ENCODE data around the gene ABCD3.

The ABCD3 gene

DNA sequence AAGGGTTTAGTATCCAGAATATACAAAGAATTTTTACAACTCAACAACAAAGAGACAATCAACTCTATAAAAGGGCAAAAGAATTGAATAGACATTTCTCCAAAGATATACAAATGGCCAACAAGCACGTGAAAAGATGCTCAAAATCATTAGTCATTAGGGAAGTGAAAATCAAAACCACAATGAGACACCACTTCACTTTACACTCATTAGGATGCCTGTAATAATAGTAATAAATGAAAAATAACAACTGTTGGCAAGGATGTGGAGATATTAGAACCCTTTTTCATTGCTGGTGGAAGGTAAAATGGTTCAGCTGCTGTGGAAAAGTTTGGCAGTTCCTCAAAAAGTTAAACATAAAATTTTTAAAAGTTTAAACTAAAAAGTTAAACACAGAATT is 7.0 kb upstream of the ABCD3 start:
- no peak overlapping the region for H3K4me3 ChIP-seq (ENCODE audit: control insufficient read depth, low read depth, low read length)
- DNase-seq (ENCODE audit: low read depth): no peak
- TF ChIP-seq, protein P1, sequence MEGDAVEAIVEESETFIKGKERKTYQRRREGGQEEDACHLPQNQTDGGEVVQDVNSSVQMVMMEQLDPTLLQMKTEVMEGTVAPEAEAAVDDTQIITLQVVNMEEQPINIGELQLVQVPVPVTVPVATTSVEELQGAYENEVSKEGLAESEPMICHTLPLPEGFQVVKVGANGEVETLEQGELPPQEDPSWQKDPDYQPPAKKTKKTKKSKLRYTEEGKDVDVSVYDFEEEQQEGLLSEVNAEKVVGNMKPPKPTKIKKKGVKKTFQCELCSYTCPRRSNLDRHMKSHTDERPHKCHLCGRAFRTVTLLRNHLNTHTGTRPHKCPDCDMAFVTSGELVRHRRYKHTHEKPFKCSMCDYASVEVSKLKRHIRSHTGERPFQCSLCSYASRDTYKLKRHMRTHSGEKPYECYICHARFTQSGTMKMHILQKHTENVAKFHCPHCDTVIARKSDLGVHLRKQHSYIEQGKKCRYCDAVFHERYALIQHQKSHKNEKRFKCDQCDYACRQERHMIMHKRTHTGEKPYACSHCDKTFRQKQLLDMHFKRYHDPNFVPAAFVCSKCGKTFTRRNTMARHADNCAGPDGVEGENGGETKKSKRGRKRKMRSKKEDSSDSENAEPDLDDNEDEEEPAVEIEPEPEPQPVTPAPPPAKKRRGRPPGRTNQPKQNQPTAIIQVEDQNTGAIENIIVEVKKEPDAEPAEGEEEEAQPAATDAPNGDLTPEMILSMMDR (IDR thresholded peaks at IDR 0.05; ENCODE audit: control insufficient read depth, insufficient read depth, low read depth, low read length, missing control alignments): no peak

DNA sequence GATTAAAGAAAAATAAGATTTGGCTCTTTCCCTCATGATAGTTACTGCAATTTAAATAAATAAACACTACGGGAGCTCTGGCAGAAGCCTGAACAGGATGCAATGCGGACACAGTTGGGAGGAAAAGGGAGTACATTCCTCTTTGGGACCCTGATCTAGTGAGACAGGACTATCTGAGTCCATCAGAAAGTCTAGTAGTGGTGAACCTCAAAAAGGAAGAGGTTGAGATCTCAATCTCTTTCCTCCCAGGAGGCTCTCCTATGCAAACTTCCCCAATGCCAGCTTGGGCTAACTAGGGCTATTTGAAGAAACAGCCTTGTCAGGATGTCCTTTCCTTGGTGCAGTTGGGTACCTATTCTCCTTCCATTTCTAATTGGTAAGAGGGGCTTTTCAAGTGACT is 4.9 kb upstream of the ABCD3 start:
- DNase-seq (ENCODE audit: low read depth): no peak
- H3K4me3 ChIP-seq (ENCODE audit: control insufficient read depth, low read depth, low read length): no peak overlapping the region
- TF ChIP-seq, protein P1 (IDR thresholded peaks at IDR 0.05; ENCODE audit: control insufficient read depth, insufficient read depth, low read depth, low read length, missing control alignments): no peak

DNA sequence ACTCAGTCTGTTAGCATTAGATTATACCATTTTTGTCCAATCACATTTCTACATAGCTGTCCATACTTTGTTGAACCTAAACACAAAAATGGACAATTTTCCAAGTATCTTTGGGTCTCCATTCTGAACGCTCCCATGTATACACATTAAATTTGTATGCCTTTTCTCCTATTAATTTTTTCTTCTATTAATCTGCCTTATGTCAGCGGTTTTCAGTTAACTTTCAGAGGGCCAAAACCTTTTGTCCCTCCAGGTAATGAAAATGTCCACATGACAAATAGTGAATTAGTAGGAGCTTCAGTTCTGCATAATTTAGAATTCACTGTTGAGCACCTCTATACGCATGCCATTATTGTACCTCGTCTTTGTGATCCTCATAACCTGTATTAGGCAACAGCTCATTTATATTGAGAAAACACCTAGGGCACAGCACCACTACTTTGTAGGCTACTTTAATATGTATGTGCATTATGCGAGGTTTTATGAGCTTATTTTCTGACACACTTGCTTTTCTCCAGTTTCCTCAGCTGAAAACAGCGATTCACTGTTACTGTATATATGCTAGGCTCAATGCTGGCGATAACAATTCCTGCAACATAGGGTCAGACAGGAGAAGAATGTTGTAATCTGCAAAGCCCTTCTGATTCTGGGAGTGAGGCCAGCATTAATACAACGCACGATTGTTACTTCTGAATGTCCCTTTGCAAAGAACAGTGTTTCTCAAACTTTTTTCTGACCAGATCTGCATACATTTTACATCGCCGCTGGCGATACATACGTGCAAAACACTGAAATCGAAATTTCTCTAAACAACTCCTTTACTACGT is 1.1 kb upstream of the ABCD3 start:
- DNase-seq (ENCODE audit: low read depth): no peak

DNA sequence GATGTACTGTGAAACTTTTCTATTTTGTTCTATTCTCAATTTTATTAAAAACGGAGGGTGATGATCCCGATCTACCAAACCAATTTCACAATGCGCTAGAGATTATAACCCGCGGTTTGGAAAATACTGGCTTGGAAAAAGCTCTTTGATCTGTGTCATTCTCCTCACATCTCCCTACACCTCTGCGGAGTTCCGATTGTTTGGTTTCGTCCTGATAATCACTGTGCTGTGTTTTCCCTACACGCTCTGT is 536 bp upstream of the ABCD3 start:
- TF ChIP-seq, protein P1 (IDR thresholded peaks at IDR 0.05; ENCODE audit: control insufficient read depth, insufficient read depth, low read depth, low read length, missing control alignments): no peak
- peak overlapping the region; percentile 49 for H3K4me3 ChIP-seq (ENCODE audit: control insufficient read depth, low read depth, low read length)
- no peak for DNase-seq (ENCODE audit: low read depth)

More for the DNA sequence above, 1.1 kb upstream of the ABCD3 start:
- peak overlapping the region; percentile 49 for H3K4me3 ChIP-seq (ENCODE audit: control insufficient read depth, low read depth, low read length)
- TF ChIP-seq, protein P1 (IDR thresholded peaks at IDR 0.05; ENCODE audit: control insufficient read depth, insufficient read depth, low read depth, low read length, missing control alignments): no peak

DNA sequence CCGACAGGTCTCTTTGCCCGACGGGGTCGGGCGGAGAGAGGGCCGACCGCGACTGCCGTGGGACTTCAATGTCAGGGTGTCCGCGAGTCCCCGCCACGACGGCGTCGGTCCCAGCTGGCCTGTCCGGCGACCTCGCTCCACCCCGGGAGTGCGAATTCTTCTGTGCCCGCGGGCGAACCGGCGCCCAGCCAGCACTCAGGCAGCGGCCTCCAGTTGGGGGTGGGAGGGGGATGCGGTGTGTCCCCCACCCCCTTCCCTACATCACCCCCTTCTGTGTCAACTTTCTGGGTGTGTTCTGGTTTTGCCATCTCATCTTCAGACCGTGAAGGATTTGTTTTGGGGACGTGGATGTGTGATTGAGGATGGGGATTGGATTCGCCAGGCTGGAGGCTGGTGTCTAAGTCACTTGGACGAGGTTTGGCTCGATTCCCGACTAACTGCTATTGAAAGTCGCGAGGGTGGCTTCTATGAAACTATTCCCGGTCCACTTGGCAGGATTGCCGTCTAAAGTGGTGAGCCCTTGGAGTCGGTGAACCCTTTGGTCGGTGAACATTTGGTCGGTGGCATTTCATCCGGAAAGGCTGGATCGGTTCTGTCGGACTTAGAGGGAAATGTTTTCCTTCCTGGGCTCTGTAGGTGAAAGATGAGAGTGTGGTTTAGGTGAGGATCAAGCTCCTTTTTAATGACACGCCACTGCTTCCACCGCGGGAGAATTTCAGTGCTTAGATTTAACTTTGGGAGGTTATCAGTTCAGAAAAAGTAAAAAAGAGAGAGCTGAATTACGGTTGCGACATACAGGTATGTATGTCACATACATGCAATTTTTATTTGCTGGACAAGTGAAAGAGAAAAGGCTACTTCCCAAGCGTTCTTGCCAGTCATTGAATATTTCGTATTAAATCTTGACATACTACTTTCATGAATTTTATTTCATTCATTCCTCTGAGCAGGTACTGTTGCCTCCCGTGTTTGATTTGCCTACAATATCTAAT is 771 bp downstream of the ABCD3 start:
- DNase-seq (ENCODE audit: low read depth): no peak
- H3K4me3 ChIP-seq (ENCODE audit: control insufficient read depth, low read depth, low read length): peak overlapping the region; percentile 90
- TF ChIP-seq, protein P1 (IDR thresholded peaks at IDR 0.05; ENCODE audit: control insufficient read depth, insufficient read depth, low read depth, low read length, missing control alignments): no peak

DNA sequence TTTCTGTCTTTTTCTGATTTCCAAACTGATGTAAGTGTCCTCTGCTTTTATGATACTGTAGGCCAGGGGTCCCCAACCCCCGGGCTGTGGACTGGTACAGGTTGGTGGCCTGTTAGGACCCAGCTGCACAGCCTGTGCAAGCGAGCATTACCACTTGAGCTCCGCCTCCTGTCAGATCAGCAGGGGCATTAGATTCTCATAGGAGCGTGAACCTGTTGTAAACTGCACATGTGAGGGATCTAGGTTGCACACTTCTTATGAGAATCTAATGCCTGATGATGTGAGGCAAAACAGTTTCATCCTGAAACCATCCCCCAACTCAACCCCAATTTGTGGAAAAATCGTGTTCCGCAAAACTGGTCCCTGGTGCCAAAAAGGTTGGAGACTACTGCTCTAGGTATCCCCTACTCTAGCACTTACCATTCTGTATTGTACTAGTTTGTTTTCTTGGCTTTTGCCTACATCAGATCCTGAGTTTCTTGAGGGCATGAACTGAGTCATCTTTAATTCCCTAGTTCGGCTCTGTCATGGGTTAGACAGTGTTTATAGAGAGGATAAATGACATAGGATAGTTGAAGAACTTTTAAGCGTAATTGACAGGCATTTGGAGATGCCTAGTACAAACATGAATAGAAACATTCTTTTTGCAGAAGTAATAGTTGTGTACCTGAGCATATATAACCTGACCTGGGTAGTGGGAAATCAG is 4.1 kb downstream of the ABCD3 start:
- no peak for DNase-seq (ENCODE audit: low read depth)
- no peak overlapping the region for H3K4me3 ChIP-seq (ENCODE audit: control insufficient read depth, low read depth, low read length)
- TF ChIP-seq, protein P1 (IDR thresholded peaks at IDR 0.05; ENCODE audit: control insufficient read depth, insufficient read depth, low read depth, low read length, missing control alignments): no peak
